ENCODE data around the gene NFIA.
"Not testable (repeated sequence)": the region's sequence is repeated elsewhere in the genome, so short reads cannot be mapped to it uniquely, and the experiment has no call there.

The NFIA gene

GRCh38 chr1:61270761-61271411 lies 188.5 kb downstream of the NFIA start:
- no peak for DNase-seq (ENCODE audit: low read depth, low spot score)

GRCh38 chr1:61271412-61271789 lies 189.0 kb downstream of the NFIA start:
- no peak for DNase-seq (ENCODE audit: low read depth, low spot score)

- no peak for DNase-seq (ENCODE audit: low read depth, low spot score)
These were observed 190.9 kb downstream of the NFIA start for GRCh38 chr1:61273167-61273705.

GRCh38 chr1:61273861-61274260 lies 191.5 kb downstream of the NFIA start:
- DNase-seq (ENCODE audit: low read depth, low spot score) = no peak

GRCh38 chr1:61274939-61275338 lies 192.6 kb downstream of the NFIA start:
- DNase-seq (ENCODE audit: low read depth, low spot score) = no peak

GRCh38 chr1:61276246-61276645 lies 193.9 kb downstream of the NFIA start:
- DNase-seq (ENCODE audit: low read depth, low spot score) = no peak

GRCh38 chr1:61277121-61277690 lies 194.8 kb downstream of the NFIA start:
- DNase-seq (ENCODE audit: low read depth, low spot score) = no peak

- not testable (repeated sequence) for DNase-seq (ENCODE audit: low read depth, low spot score)
These were observed 196.1 kb downstream of the NFIA start for GRCh38 chr1:61278503-61278902.

GRCh38 chr1:61278966-61279365 lies 196.6 kb downstream of the NFIA start:
- DNase-seq (ENCODE audit: low read depth, low spot score) = no peak

GRCh38 chr1:61279570-61279969 lies 197.2 kb downstream of the NFIA start:
- no peak for DNase-seq (ENCODE audit: low read depth, low spot score)

- DNase-seq (ENCODE audit: low read depth, low spot score) = no peak
These were observed 198.1 kb downstream of the NFIA start for GRCh38 chr1:61280452-61280851.

GRCh38 chr1:61282387-61282786 lies 200.0 kb downstream of the NFIA start:
- DNase-seq (ENCODE audit: low read depth, low spot score) = no peak

GRCh38 chr1:61284248-61284854 lies 202.0 kb downstream of the NFIA start:
- no peak for DNase-seq (ENCODE audit: low read depth, low spot score)

- no peak for DNase-seq (ENCODE audit: low read depth, low spot score)
These were observed 202.6 kb downstream of the NFIA start for GRCh38 chr1:61284936-61285335.

- DNase-seq (ENCODE audit: low read depth, low spot score) = no peak
These were observed 203.1 kb downstream of the NFIA start for GRCh38 chr1:61285371-61285885.

GRCh38 chr1:61287014-61287413 lies 204.7 kb downstream of the NFIA start:
- no peak for DNase-seq (ENCODE audit: low read depth, low spot score)

- no peak for DNase-seq (ENCODE audit: low read depth, low spot score)
These were observed 205.4 kb downstream of the NFIA start for GRCh38 chr1:61287734-61288133.

- no peak for DNase-seq (ENCODE audit: low read depth, low spot score)
These were observed 207.1 kb downstream of the NFIA start for GRCh38 chr1:61289232-61290098.

GRCh38 chr1:61290525-61290924 lies 208.2 kb downstream of the NFIA start:
- no peak for DNase-seq (ENCODE audit: low read depth, low spot score)

GRCh38 chr1:61293197-61293596 lies 210.8 kb downstream of the NFIA start:
- DNase-seq (ENCODE audit: low read depth, low spot score) = no peak

- DNase-seq (ENCODE audit: low read depth, low spot score) = no peak
These were observed 211.7 kb downstream of the NFIA start for GRCh38 chr1:61293986-61294504.

- DNase-seq (ENCODE audit: low read depth, low spot score) = no peak
These were observed 212.6 kb downstream of the NFIA start for GRCh38 chr1:61294930-61295329.

Data from activated CD4-positive, CD25-positive, alpha-beta regulatory T cell treated with anti-CD3 and anti-CD28 coated beads, Interleukin-2, amount 50 U/mL, for 16 hours (primary cell).